ENCODE measurements around the gene HJURP. TPM values are rescaled to one million over a fixed set of nuclear protein-coding genes. Genes with fewer than 3 reads are reported as not detected.
A peak's percentile ranks its signal among the peaks of the same experiment; 100 is the strongest.
"Not testable (repeated sequence)": the region's sequence is repeated elsewhere in the genome, so short reads cannot be mapped to it uniquely, and the experiment has no call there.

The HJURP gene
- total RNA-seq, 1 donor from 2014 or later: 7.7 TPM

DNA sequence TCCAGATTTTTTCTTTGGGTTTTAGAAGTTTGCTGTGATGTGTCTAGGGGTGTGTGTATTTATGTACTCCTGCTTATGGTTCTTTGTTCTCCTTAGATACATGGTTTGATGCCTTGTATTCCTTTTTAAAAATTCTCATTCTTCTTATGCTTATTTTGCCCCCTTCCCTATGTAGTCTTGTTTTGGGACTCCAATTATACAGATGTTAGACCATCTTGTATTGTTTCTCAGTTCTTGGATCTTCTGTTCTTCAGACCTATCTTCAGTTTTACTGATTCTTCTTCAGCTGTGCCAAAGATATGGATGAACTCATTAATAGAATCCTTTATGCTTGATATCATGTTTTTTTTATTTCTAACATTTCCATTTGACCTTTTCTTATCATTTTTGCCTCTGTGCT lies 28.0 kb upstream of the HJURP start:
- Mint-ChIP-seq H3K27me3 (ENCODE audit: unreplicated experiment) (peaks cover 39% of the 10 kb centered on the region), H3K9me3 (ENCODE audit: unreplicated experiment) (peaks cover 32% of the 10 kb centered on the region), H3K27ac (ENCODE audit: unreplicated experiment) (no peak overlapping the region), H3K36me3 (ENCODE audit: unreplicated experiment) (no peaks in the 10 kb centered on the region), H3K4me3 (ENCODE audit: unreplicated experiment) (no peak overlapping the region), H3K4me1 (ENCODE audit: unreplicated experiment) (no peaks in the 10 kb centered on the region)
- no peak for DNase-seq (ENCODE audit: extremely low spot score, unreplicated experiment)
- TF ChIP-seq, protein P1, sequence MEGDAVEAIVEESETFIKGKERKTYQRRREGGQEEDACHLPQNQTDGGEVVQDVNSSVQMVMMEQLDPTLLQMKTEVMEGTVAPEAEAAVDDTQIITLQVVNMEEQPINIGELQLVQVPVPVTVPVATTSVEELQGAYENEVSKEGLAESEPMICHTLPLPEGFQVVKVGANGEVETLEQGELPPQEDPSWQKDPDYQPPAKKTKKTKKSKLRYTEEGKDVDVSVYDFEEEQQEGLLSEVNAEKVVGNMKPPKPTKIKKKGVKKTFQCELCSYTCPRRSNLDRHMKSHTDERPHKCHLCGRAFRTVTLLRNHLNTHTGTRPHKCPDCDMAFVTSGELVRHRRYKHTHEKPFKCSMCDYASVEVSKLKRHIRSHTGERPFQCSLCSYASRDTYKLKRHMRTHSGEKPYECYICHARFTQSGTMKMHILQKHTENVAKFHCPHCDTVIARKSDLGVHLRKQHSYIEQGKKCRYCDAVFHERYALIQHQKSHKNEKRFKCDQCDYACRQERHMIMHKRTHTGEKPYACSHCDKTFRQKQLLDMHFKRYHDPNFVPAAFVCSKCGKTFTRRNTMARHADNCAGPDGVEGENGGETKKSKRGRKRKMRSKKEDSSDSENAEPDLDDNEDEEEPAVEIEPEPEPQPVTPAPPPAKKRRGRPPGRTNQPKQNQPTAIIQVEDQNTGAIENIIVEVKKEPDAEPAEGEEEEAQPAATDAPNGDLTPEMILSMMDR (IDR thresholded peaks at IDR 0.05): no peak

DNA sequence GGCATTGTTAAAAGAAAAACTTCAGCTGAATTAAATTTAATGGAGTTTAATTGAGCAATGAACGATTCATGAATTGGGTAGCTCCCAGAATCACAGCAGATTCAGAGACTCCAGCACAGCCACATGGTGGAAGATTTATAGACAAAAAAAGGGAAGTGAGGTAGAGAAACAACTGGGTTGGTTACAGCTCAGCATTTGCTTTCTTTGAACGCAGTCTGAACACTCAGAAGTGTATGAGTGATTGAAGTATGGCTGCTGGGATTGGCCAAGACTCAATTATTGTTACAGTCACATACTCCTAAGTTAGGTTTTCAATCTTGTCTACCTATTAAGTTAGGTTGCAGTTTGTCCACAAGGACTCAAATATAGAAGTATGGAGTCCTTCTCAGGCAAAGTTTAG lies 17.8 kb upstream of the HJURP start:
- Mint-ChIP-seq H3K36me3 (ENCODE audit: unreplicated experiment) (peaks cover 12% of the 10 kb centered on the region), H3K27me3 (ENCODE audit: unreplicated experiment) (peaks cover 57% of the 10 kb centered on the region)

DNA sequence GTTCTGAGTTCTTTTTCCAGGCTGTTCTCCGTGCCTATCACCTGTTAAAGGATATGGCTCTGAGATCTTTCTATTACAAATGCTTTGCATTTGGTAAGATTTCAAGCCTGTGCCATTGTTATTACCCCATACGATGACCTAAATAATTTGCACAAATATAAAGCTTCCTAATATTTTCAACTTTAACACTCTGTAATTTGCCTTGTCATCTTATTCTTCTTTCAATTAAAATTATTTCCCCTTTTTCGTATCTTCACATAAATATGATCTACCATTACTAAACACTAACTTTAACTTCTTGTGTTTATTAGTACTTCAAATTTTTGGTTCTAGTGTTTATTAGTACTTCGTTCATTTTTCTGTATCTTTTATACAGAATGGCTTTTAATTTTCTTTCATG lies 17.1 kb upstream of the HJURP start:
- no peak for DNase-seq (ENCODE audit: extremely low spot score, unreplicated experiment)
- TF ChIP-seq, protein P1 (IDR thresholded peaks at IDR 0.05): no peak
- peaks cover 11% of the 10 kb centered on the region for H3K4me1 Mint-ChIP-seq (ENCODE audit: unreplicated experiment)
- peaks cover 18% of the 10 kb centered on the region for H3K36me3 Mint-ChIP-seq (ENCODE audit: unreplicated experiment)
- H3K27ac Mint-ChIP-seq (ENCODE audit: unreplicated experiment): no peak overlapping the region
- peaks cover 52% of the 10 kb centered on the region for H3K27me3 Mint-ChIP-seq (ENCODE audit: unreplicated experiment)
- H3K9me3 Mint-ChIP-seq (ENCODE audit: unreplicated experiment): peaks cover 29% of the 10 kb centered on the region
- H3K4me3 Mint-ChIP-seq (ENCODE audit: unreplicated experiment): no peak overlapping the region

More for the DNA sequence above, 17.8 kb upstream of the HJURP start:
- DNase-seq (ENCODE audit: extremely low spot score, unreplicated experiment); H3K27ac Mint-ChIP-seq (ENCODE audit: unreplicated experiment); H3K4me3 Mint-ChIP-seq (ENCODE audit: unreplicated experiment); H3K4me1 Mint-ChIP-seq (ENCODE audit: unreplicated experiment): not testable (repeated sequence)
- H3K9me3 Mint-ChIP-seq (ENCODE audit: unreplicated experiment): peaks cover 29% of the 10 kb centered on the region

DNA sequence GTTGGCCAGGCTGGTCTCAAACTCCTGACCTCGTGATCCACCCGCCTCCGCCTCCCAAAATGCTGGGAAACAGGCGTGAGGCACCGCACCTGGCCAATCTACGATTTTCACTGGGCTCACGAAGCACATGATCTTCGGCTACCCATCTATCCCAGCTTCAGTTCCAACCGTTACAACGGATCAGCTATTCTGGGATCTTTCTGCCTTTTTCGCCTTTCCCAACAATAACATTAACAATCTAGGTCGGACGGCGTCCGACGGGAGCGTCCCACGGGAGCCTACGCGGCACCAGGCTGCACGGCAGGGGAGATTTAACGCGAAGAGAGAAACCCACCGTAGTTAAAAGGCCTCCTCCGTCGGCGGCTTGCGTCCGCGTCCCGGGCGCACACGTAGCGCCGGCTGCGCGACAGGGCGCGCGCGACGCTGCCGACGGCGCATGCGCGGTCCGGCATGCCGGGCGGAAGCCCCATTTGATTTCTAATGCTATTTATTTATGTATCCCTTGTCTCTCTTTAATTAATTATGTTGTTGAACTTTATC lies 13.7 kb upstream of the HJURP start, which contains the start of gene MSL3B:
MSL3B (minus strand) TSS at position 394 of the 540 bp plus-strand sequence.
- H3K9me3 Mint-ChIP-seq (ENCODE audit: unreplicated experiment): peaks cover 32% of the 10 kb centered on the region
- H3K4me1 Mint-ChIP-seq (ENCODE audit: unreplicated experiment): peaks cover 11% of the 10 kb centered on the region
- TF ChIP-seq, protein P1 (IDR thresholded peaks at IDR 0.05): no peak
- no peak for DNase-seq (ENCODE audit: extremely low spot score, unreplicated experiment)
- peaks cover 30% of the 10 kb centered on the region for H3K27me3 Mint-ChIP-seq (ENCODE audit: unreplicated experiment)
- H3K4me3 Mint-ChIP-seq (ENCODE audit: unreplicated experiment): peak within 1 kb of the TSS; percentile 84
- H3K36me3 Mint-ChIP-seq (ENCODE audit: unreplicated experiment): peaks cover 21% of the 10 kb centered on the region
- peak within 1 kb of the TSS; percentile 72 for H3K27ac Mint-ChIP-seq (ENCODE audit: unreplicated experiment)

DNA sequence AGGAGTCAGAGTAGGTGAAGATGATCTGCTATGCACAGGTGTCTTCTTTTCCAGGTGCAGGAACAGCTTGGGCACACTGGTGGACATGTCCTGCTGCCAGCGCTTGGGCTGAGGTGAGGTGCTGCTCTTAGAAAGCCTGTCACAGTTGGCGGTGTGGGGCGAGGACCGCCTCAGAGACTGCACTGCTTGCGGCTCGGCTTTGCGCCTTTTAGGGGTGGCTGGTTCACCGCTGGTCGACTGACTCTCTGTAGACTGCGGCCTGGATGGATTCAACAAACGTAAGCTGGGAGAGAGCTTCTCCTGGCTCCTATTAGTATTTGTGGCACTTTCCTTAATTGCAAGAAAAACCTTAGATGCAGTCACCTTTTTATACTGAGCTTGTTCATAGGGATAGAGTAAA lies 12.1 kb upstream of the HJURP start:
- TF ChIP-seq, protein P1 (IDR thresholded peaks at IDR 0.05): no peak
- peaks cover 11% of the 10 kb centered on the region for H3K4me1 Mint-ChIP-seq (ENCODE audit: unreplicated experiment)
- H3K4me3 Mint-ChIP-seq (ENCODE audit: unreplicated experiment): no peak overlapping the region
- peaks cover 23% of the 10 kb centered on the region for H3K36me3 Mint-ChIP-seq (ENCODE audit: unreplicated experiment)
- peaks cover 17% of the 10 kb centered on the region for H3K27me3 Mint-ChIP-seq (ENCODE audit: unreplicated experiment)
- H3K9me3 Mint-ChIP-seq (ENCODE audit: unreplicated experiment): peaks cover 32% of the 10 kb centered on the region
- H3K27ac Mint-ChIP-seq (ENCODE audit: unreplicated experiment): no peak overlapping the region
- peak; percentile 64 for DNase-seq (ENCODE audit: extremely low spot score, unreplicated experiment)

Measured in osteocyte (in vitro differentiated cells).